Large intestine (tissue), 3 donors: ENCODE data around the gene DISP2. TPM values are rescaled to one million over a fixed set of nuclear protein-coding genes. Genes with fewer than 3 reads are reported as not detected.

Experiments
- DNase-seq, 2 donors: peaks; one replicate each; pipeline versions ENCODE4 v3.0.0 to v3.0.0-alpha.2; 2013
- H3K27ac ChIP-seq: one replicate; pipeline ENCODE4 v1.5.1; 2013; ENCODE audit warnings: low read length
- H3K27me3 ChIP-seq: 2 replicates; pipeline ENCODE4 v1.6.1; 2013; ENCODE audit warnings: low read length; ENCODE audit not compliant: control insufficient read depth, insufficient read depth
- H3K36me3 ChIP-seq: 2 replicates; pipeline ENCODE4 v1.6.1; 2013; ENCODE audit warnings: low read length; ENCODE audit not compliant: control insufficient read depth, insufficient read depth
- H3K4me1 ChIP-seq: one replicate; pipeline ENCODE4 v1.6.1; 2013; ENCODE audit warnings: low read length; ENCODE audit not compliant: control insufficient read depth, insufficient read depth
- H3K4me3 ChIP-seq: one replicate; pipeline ENCODE4 v1.5.1; 2013; ENCODE audit warnings: low read length
- H3K9me3 ChIP-seq: one replicate; pipeline ENCODE4 v1.6.1; 2013; ENCODE audit warnings: mild to moderate bottlenecking, low read depth, low read length, moderate library complexity; ENCODE audit not compliant: control insufficient read depth
- WGBS: methylation state at CpG from one replicate; pipeline ENCODE4 v1.1.5; 2013; ENCODE audit warnings: low lambda C conversion rate; ENCODE audit not compliant: insufficient coverage; 5-methylcytosine and 5-hydroxymethylcytosine counted together
- polyA plus RNA-seq: library from polyadenylated mRNA; unstranded; fragments of 120-200 nt; gene quantifications from one replicate; pipeline ENCODE4 v1.2.1, GENCODE V29; 2013

DISP2 gene
- polyA plus RNA-seq, 1 donor = 4.6 TPM

DNA sequence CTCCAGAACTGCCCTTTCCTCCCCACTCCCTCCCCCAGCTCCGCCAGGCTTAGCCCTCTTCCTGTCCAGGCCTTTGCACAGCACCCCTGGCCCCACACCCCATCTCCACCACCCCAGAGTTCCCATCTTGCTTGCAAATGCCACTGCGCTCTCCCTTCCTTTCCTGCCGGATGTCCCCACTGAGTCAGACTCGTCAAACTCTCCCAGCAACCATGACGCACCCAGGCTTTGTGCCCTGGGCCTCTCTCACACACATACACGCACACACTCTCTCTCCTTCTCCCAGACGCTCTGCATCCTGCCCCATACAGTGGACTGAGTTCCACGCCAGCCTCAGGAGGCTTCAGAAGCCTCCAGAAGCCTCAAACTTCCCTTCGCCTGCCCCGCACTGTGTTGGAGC is 14.5 kb upstream of the DISP2 start:
- H3K9me3 ChIP-seq = no peaks in the 10 kb centered on the region
- H3K4me1 ChIP-seq = peaks cover 90% of the 10 kb centered on the region
- peak in 1 of 2 donors; percentile 3 for DNase-seq
- WGBS = no CpG with 5 or more reads among the region's 10 CpGs
- H3K27ac ChIP-seq = no peak overlapping the region
- H3K4me3 ChIP-seq = no peak overlapping the region
- no peaks in the 10 kb centered on the region for H3K36me3 ChIP-seq
- no peaks in the 10 kb centered on the region for H3K27me3 ChIP-seq

DNA sequence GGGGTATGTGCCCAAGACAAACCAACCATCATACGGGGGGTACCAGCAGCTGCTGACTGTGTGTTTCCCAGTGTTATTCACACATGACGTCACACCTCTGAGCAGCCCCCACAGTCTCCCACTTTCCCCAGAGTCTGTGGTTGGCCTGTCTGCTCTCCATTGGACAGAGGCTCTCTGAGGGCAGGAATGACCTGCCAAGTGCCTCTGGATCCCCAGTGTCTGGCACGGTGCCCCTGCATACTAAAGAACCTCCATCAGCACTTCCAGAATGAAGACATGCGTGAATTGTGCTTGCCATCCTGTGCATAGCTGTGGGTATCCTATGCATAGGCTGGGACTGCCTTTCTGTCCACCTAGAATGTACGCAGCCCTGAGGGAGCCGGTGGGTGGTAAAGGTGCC is 13.8 kb upstream of the DISP2 start:
- DNase-seq = no peak
- Histone ChIP-seq H3K4me1 (peaks cover 93% of the 10 kb centered on the region), H3K4me3 (no peak overlapping the region), H3K36me3 (no peaks in the 10 kb centered on the region), H3K9me3 (no peaks in the 10 kb centered on the region), H3K27me3 (no peaks in the 10 kb centered on the region), H3K27ac (no peak overlapping the region)
- WGBS = no CpG with 5 or more reads among the region's 6 CpGs

DNA sequence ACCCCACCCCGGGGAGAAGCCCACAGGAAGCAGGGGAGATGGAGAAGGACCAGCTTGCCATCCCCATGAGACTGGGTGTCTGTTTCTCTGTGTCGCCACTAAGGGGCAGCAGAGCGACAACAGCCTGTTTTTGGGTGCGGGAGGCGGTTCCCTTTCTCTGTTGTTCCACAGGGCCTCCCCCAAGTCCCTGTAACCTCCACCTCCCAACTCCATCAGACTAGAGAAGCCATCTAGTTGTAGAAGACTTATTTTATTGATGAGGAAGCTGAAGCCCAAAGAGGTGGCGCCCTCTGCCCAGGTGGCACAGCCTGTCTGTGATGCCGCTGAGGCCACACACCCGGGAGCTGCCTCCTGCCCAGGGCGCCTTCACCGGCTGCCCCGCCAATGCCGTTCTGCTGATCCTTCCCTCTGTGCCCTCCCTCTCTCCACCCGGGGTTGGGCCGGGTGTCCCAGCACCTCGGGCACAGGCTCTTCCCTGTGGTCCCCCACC is 13.3 kb upstream of the DISP2 start:
- Histone ChIP-seq H3K36me3 (no peaks in the 10 kb centered on the region), H3K4me3 (no peak overlapping the region), H3K27ac (peak overlapping the region; percentile 99), H3K27me3 (no peaks in the 10 kb centered on the region), H3K9me3 (no peaks in the 10 kb centered on the region), H3K4me1 (peaks cover 93% of the 10 kb centered on the region)
- WGBS = no CpG with 5 or more reads among the region's 15 CpGs
- peak; percentile 66 for DNase-seq

DNA sequence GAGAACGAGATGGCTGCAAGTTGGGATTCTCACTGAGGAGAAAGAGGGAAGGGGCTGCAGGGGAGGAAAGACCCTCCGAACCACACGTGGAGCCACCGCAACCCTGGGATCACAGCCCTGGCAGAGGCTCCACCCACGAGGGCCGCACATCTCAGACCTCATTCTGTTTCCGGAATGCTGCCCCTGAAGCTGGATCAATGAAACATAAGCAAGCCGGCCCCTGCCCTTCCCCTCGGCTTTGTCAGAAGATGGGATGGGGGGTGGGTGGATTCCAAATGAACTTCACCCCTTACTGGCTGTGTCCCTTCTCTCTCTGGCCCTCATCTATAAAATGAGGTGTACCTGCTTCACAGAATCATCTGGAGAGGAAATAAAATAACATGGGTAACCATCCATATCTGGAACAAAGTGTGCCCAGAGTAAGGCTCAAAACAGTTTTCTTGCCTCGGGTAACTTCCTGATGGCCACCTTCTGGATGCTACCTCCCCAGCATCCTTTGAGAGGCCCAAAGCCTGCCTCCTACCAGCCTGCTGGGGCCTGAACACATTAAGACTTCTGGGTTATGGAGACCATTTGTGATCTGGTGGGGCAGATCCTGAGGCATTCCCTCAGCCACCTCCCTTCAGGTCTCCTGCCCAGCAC is 12.7 kb upstream of the DISP2 start:
- H3K4me1 ChIP-seq = peaks cover 93% of the 10 kb centered on the region
- no peak overlapping the region for H3K4me3 ChIP-seq
- no peaks in the 10 kb centered on the region for H3K36me3 ChIP-seq
- WGBS = no CpG with 5 or more reads among the region's 10 CpGs
- no peaks in the 10 kb centered on the region for H3K9me3 ChIP-seq
- peak overlapping the region; percentile 99 for H3K27ac ChIP-seq
- H3K27me3 ChIP-seq = no peaks in the 10 kb centered on the region
- peak in 1 of 2 donors; percentile 33 for DNase-seq

DNA sequence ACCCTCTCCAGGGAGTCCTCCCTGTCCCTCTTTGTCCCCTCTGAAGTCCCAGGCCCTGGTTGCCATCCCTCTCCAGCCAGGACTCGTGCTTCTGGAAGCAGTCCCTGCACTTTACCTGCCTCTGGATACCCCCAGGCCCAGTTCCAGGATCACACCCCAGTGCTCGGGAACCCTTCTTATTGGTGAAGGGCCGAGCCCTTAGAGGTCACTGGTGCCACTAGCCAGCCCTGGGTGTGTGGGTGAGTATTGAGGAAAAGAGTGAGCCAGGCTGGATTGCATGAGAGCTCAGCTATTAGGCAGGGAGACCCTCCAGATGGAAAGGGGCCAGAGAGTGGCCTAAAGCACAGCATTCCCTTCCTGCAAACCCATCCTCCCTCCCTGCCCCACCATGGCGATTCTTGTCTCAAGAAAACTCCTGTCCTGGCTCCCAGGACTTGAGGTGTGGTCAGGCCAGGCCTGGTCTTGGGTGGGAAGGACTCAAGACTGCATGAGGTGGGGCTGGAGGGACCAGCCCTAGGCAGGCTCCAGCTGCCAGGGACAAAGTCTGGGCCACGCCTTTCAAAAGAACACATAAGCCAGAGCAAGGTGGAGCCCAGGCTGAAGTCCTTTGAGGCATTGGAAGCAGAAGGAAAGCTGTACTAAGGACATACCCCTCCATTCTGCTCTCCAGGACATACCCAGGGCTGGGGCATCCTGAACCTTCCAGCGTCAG is 12.0 kb upstream of the DISP2 start:
- Histone ChIP-seq H3K27ac (peak overlapping the region; percentile 99), H3K4me3 (no peak overlapping the region), H3K4me1 (peaks cover 90% of the 10 kb centered on the region), H3K9me3 (no peaks in the 10 kb centered on the region), H3K36me3 (no peaks in the 10 kb centered on the region), H3K27me3 (no peaks in the 10 kb centered on the region)
- no CpG with 5 or more reads among the region's 6 CpGs for WGBS
- DNase-seq = peak; percentile 95 to 98

DNA sequence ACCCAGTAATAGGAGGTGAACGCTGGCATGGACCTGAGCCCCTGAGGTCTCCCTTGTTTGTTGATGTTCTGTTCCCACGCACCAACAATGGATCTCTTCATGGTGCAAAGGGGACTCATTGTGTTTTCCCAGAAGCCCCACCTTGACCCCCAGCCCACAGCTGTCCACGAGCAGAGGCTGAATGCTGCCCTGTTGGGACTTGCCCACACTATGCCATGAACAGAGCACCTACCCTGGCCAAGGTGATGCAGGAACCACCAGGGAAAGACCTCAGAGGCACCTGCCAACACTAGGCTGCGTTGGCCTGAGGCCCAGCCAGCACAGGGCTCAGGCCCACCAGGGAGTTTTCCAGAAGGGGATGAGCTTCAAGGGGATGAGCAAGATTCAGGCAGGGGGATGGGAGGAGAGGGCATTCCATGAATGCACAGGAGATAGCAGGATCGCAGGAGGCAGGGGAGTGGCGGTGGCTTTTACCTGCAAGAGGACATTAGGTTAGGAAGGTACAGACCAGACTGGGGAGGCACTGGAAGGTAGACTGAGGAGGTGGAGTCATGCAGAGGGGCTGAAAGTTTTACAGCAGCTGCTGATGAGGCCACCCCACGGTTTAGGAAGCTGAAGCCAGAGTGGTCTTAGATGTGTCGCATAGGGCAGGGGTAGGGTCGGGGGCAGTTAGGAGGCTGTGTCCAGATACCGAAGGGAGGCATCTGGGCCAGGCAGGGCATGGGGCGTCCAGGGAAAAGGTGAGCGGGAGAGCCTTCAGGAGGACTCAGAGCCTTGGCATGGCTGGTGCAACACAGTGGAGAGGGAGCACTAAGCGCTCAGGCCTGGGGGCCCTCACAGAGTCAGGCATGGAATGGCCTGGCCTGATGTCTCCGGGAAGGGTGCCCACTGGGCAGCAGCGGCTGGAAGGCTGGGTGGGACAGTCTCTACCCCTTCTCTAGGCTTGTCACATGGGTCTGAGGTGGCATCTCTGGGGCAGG is 11.2 kb upstream of the DISP2 start:
- Histone ChIP-seq H3K27me3 (no peaks in the 10 kb centered on the region), H3K9me3 (no peaks in the 10 kb centered on the region), H3K4me3 (no peak overlapping the region), H3K36me3 (no peaks in the 10 kb centered on the region), H3K27ac (peak overlapping the region; percentile 99), H3K4me1 (peaks cover 82% of the 10 kb centered on the region)
- peak in 1 of 2 donors; percentile 54 for DNase-seq
- 18% methylated on average over 2 of the region's 15 CpGs for WGBS

DNA sequence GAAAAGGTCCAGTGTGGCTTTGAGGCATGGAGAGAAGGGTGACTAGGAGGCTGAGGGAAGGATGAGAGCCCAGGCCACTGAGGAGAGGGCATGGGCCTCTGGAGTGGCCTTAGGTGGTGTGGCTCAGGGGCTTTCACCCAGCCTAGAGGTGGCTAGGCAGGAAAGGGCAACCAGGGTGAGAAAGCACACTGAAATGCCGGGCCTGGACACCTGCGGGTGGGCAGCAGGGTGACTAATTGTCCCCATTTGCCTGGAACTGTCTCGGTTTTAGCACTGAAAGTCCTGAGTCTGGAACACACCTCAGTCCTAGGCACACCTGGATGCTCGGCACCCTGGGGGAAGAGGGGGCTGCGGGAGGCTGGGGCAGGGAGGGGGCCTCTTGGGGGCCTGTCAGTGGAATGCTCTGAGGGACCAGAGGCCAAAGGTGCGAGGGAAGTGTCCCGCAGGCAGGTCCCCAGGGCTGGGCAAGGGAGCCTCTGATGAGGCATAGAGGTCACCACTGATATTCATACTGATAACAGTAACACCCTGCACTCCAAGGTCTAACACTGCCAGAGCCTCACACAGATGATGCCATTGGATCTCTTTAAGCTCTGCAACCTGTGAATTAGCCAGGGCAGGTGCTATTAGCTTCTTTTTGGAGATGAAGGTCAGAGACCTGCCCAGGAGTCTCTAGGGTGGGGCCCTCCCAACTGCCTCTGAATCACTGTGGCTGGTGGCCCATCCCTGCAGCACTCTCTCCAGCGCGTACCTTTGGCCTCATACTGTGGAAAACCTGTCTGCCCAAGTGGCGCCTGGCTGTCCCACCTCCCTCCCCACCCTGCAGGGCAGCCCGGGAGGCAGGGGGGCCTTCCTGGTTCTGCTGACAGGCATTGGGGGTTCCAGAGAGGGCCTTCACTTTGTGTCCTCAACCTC is 10.2 kb upstream of the DISP2 start:
- no peak overlapping the region for H3K4me3 ChIP-seq
- WGBS = no CpG with 5 or more reads among the region's 11 CpGs
- H3K27ac ChIP-seq = peak overlapping the region; percentile 99
- peaks cover 75% of the 10 kb centered on the region for H3K4me1 ChIP-seq
- no peaks in the 10 kb centered on the region for H3K9me3 ChIP-seq
- H3K36me3 ChIP-seq = peaks cover under 1% of the 10 kb centered on the region
- peak; percentile 91 to 96 for DNase-seq
- H3K27me3 ChIP-seq = no peaks in the 10 kb centered on the region

DNA sequence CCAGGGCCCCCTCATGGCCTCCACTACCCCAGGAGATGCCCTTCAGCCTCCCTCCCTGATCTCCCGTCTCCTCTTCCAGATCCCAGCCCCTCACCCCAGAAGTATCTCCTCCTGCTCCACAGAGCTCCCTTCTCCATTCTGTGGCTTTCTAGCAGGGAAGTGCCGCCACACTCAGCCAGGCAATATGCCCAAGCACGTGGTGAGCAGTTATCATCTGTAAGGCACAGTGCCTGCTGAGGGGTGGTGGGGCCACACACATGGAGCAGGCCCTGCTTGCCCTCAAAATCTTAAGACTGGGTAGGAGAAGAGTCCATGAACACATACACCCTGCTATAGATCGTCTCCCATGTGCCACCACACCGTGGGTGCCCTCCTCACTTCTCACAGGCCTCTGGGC is 9.5 kb upstream of the DISP2 start:
- H3K4me1 ChIP-seq = peaks cover 69% of the 10 kb centered on the region
- no peak overlapping the region for H3K4me3 ChIP-seq
- no peaks in the 10 kb centered on the region for H3K9me3 ChIP-seq
- no peaks in the 10 kb centered on the region for H3K27me3 ChIP-seq
- peaks cover 5% of the 10 kb centered on the region for H3K36me3 ChIP-seq
- DNase-seq = no peak
- H3K27ac ChIP-seq = peak overlapping the region; percentile 99
- whole genome bisulfite sequencing = no CpG with 5 or more reads among the region's 5 CpGs

DNA sequence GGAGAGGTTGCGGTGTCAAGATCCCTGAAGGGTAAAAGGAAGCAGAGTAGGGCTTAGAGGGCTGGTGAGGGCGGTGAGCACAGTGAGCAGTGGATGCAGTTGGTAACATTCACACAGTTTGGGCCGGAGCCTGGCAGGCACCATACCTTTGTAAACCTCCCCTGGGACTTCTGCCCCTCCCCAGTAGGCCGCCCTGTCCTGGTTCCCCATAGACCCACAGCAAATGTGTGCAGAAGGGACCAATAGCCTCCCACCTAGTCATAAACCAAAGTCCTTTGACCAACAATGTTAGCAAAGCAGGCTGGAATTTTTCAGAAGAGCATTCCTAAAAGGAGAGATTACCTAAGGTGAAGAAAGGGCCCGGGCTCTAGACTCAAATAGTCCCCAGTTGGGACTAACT is 8.9 kb upstream of the DISP2 start:
- Histone ChIP-seq H3K27me3 (no peaks in the 10 kb centered on the region), H3K9me3 (no peaks in the 10 kb centered on the region), H3K36me3 (peaks cover 7% of the 10 kb centered on the region), H3K27ac (peak overlapping the region; percentile 99), H3K4me1 (peaks cover 67% of the 10 kb centered on the region), H3K4me3 (no peak overlapping the region)
- WGBS = no CpG with 5 or more reads among the region's 5 CpGs
- peak; percentile 64 to 86 for DNase-seq
